ENCODE results near the gene AOAH. TPM values are rescaled to one million over a fixed set of nuclear protein-coding genes. Genes with fewer than 3 reads are reported as not detected.
"Not testable (repeated sequence)": the region's sequence is repeated elsewhere in the genome, so short reads cannot be mapped to it uniquely, and the experiment has no call there.

The AOAH gene
- total RNA-seq, 1 experiment from 2014 or later: not detected

GRCh38 chr7:36504216-36504615 is 220.1 kb downstream of the AOAH start:
- CTCF ChIA-PET: interaction anchor here (0.6 to 1.0 kb wide), 4 partner anchors 14 to 764 kb away, joined by 3 to 4 read pairs (median 4); no protein-coding TSS in a partner anchor
- H3K27me3 Mint-ChIP-seq (ENCODE audit: insufficient read depth, unreplicated experiment); H3K9me3 Mint-ChIP-seq (ENCODE audit: unreplicated experiment); POLR2A ChIA-PET; intact Hi-C loops (cut with micrococcal nuclease); H3K27ac Mint-ChIP-seq (ENCODE audit: low read depth, unreplicated experiment); H3K4me1 Mint-ChIP-seq (ENCODE audit: insufficient read depth, unreplicated experiment); BruUV-seq (replicated peaks); DNase-seq (ENCODE audit: unreplicated experiment); H3K36me3 Mint-ChIP-seq (ENCODE audit: insufficient read depth, unreplicated experiment); H3K4me3 Mint-ChIP-seq (ENCODE audit: unreplicated experiment): not testable (repeated sequence)

- CTCF ChIA-PET: interaction anchor here (0.6 to 3.6 kb wide), 6 partner anchors 9 to 707 kb away, joined by 3 to 15 read pairs (median 4); no protein-coding TSS in a partner anchor
- H3K4me3 Mint-ChIP-seq (ENCODE audit: unreplicated experiment): peak overlapping the region; percentile 31
- no peaks in the 10 kb centered on the region for H3K9me3 Mint-ChIP-seq (ENCODE audit: unreplicated experiment)
- peak; percentile 16 for DNase-seq (ENCODE audit: unreplicated experiment)
- no TSS peak for BruUV-seq (replicated peaks)
- peak overlapping the region; percentile 80 for H3K27ac Mint-ChIP-seq (ENCODE audit: low read depth, unreplicated experiment)
- TF ChIP-seq, protein P1, sequence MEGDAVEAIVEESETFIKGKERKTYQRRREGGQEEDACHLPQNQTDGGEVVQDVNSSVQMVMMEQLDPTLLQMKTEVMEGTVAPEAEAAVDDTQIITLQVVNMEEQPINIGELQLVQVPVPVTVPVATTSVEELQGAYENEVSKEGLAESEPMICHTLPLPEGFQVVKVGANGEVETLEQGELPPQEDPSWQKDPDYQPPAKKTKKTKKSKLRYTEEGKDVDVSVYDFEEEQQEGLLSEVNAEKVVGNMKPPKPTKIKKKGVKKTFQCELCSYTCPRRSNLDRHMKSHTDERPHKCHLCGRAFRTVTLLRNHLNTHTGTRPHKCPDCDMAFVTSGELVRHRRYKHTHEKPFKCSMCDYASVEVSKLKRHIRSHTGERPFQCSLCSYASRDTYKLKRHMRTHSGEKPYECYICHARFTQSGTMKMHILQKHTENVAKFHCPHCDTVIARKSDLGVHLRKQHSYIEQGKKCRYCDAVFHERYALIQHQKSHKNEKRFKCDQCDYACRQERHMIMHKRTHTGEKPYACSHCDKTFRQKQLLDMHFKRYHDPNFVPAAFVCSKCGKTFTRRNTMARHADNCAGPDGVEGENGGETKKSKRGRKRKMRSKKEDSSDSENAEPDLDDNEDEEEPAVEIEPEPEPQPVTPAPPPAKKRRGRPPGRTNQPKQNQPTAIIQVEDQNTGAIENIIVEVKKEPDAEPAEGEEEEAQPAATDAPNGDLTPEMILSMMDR (IDR thresholded peaks at IDR 0.05; ENCODE audit: unreplicated experiment): no peak
- POLR2A ChIA-PET: interaction anchor here (1.1 to 1.6 kb wide), 3 partner anchors 57 to 173 kb away, joined by 3 to 5 read pairs (median 4); no protein-coding TSS in a partner anchor
- H3K27me3 Mint-ChIP-seq (ENCODE audit: insufficient read depth, unreplicated experiment): no peaks in the 10 kb centered on the region
- H3K36me3 Mint-ChIP-seq (ENCODE audit: insufficient read depth, unreplicated experiment): no peaks in the 10 kb centered on the region
- peaks cover 29% of the 10 kb centered on the region for H3K4me1 Mint-ChIP-seq (ENCODE audit: insufficient read depth, unreplicated experiment)
- intact Hi-C loops (cut with micrococcal nuclease): no loop called here
Measured at GRCh38 chr7:36497775-36498174, 226.5 kb downstream of the AOAH start.

- ChIA-PET POLR2A (interaction anchor here (1.1 to 1.3 kb wide), 2 partner anchors 56 to 162 kb away, joined by 3 to 4 read pairs; no protein-coding TSS in a partner anchor), CTCF (interaction anchor here (0.7 to 3.6 kb wide), 7 partner anchors 9 to 707 kb away, joined by 3 to 15 read pairs (median 4); no protein-coding TSS in a partner anchor)
- peak; percentile 68 for DNase-seq (ENCODE audit: unreplicated experiment)
- H3K36me3 Mint-ChIP-seq (ENCODE audit: insufficient read depth, unreplicated experiment); H3K9me3 Mint-ChIP-seq (ENCODE audit: unreplicated experiment); BruUV-seq (replicated peaks); H3K27me3 Mint-ChIP-seq (ENCODE audit: insufficient read depth, unreplicated experiment); intact Hi-C loops (cut with micrococcal nuclease): not testable (repeated sequence)
- peak overlapping the region; percentile 80 for H3K27ac Mint-ChIP-seq (ENCODE audit: low read depth, unreplicated experiment)
- H3K4me3 Mint-ChIP-seq (ENCODE audit: unreplicated experiment): peak overlapping the region; percentile 31
- H3K4me1 Mint-ChIP-seq (ENCODE audit: insufficient read depth, unreplicated experiment): peaks cover 29% of the 10 kb centered on the region
Measured at GRCh38 chr7:36497176-36497575, 227.1 kb downstream of the AOAH start.

GRCh38 chr7:36496576-36496975 is 227.7 kb downstream of the AOAH start:
- Mint-ChIP-seq H3K27me3 (ENCODE audit: insufficient read depth, unreplicated experiment) (no peaks in the 10 kb centered on the region), H3K4me3 (ENCODE audit: unreplicated experiment) (no peak overlapping the region), H3K27ac (ENCODE audit: low read depth, unreplicated experiment) (peak overlapping the region; percentile 80), H3K4me1 (ENCODE audit: insufficient read depth, unreplicated experiment) (peaks cover 29% of the 10 kb centered on the region), H3K36me3 (ENCODE audit: insufficient read depth, unreplicated experiment) (no peaks in the 10 kb centered on the region), H3K9me3 (ENCODE audit: unreplicated experiment) (no peaks in the 10 kb centered on the region)
- BruUV-seq (replicated peaks): no TSS peak
- ChIA-PET POLR2A (interaction anchor here (0.6 to 1.3 kb wide), 2 partner anchors 93 to 162 kb away, joined by 3 to 4 read pairs; no protein-coding TSS in a partner anchor), CTCF (interaction anchor here (0.7 to 3.6 kb wide), 9 partner anchors 9 to 708 kb away, joined by 3 to 15 read pairs (median 3); no protein-coding TSS in a partner anchor)
- intact Hi-C loops (cut with micrococcal nuclease): no loop called here
- TF ChIP-seq, protein P1 (IDR thresholded peaks at IDR 0.05; ENCODE audit: unreplicated experiment): no peak
- DNase-seq (ENCODE audit: unreplicated experiment): peak; percentile 17

- Mint-ChIP-seq H3K36me3 (ENCODE audit: insufficient read depth, unreplicated experiment) (no peaks in the 10 kb centered on the region), H3K4me3 (ENCODE audit: unreplicated experiment) (no peak overlapping the region), H3K27ac (ENCODE audit: low read depth, unreplicated experiment) (no peak overlapping the region), H3K4me1 (ENCODE audit: insufficient read depth, unreplicated experiment) (peaks cover 24% of the 10 kb centered on the region), H3K27me3 (ENCODE audit: insufficient read depth, unreplicated experiment) (no peaks in the 10 kb centered on the region), H3K9me3 (ENCODE audit: unreplicated experiment) (no peaks in the 10 kb centered on the region)
- ChIA-PET CTCF (interaction anchor here (0.6 to 8.7 kb wide), 9 partner anchors 8 to 708 kb away, joined by 3 to 157 read pairs (median 9); no protein-coding TSS in a partner anchor), POLR2A (interaction anchor here (0.9 kb wide), 1 partner anchor 180 kb away, joined by 5 read pairs; no protein-coding TSS in a partner anchor)
- DNase-seq (ENCODE audit: unreplicated experiment): no peak
- BruUV-seq (replicated peaks): no TSS peak
- TF ChIP-seq, protein P1 (IDR thresholded peaks at IDR 0.05; ENCODE audit: unreplicated experiment): no peak
- intact Hi-C loops (cut with micrococcal nuclease): no loop called here
Measured at GRCh38 chr7:36491317-36491716, 233.0 kb downstream of the AOAH start.
